Hepatocyte (in vitro differentiated cells): ENCODE results near the gene ZBTB5.

Experiments
- EZH2 ChIP-seq: fragments of 200-600 bp; sonication (generic); IDR thresholded peaks from 2 replicates; pipeline ENCODE4 v1.6.1; 2016; ENCODE audit warnings: antibody characterized with exemption, mild to moderate bottlenecking, borderline replicate concordance
- EZH2phosphoT487 ChIP-seq: fragments of 200-600 bp; sonication (generic); IDR thresholded peaks from one replicate; pipeline ENCODE4 v1.6.1; 2018; ENCODE audit warnings: antibody characterized with exemption, mild to moderate bottlenecking, low read depth, moderate library complexity; ENCODE audit not compliant: unreplicated experiment, severe bottlenecking
- TF ChIP-seq, protein P1 (sequence below): fragments of 200-600 bp; sonication (generic); IDR thresholded peaks from 2 replicates; pipeline ENCODE4 v1.5.1; 2016; ENCODE audit warnings: antibody characterized with exemption, mild to moderate bottlenecking; ENCODE audit not compliant: poor library complexity

DNA sequence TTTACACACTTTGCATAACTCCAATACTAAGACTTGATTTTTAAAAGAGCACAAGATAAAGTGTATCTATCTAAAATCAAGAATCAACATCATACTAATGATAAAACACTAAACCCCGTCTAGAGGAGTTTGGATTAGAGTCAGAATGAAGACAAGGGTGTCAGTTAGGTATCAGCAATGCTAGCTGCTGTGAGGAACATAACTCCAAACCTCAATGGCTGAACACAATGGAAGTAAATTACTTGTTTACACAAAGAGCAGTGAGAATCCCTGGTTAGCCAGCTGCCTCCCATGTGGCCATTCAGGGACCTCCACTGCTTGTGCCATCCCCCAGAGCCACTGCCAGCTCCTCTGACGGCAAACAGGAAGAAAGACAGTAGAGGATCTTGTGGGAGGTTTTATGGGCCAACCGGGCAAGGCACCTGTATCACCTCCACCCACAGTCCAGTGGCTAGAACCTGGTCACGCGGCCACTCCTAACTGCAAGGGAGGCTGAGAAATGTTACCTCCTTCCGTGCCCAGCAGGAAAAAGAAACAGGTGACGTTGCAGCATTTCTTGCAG lies 66.7 kb downstream of the ZBTB5 start:
- TF ChIP-seq, protein P1, sequence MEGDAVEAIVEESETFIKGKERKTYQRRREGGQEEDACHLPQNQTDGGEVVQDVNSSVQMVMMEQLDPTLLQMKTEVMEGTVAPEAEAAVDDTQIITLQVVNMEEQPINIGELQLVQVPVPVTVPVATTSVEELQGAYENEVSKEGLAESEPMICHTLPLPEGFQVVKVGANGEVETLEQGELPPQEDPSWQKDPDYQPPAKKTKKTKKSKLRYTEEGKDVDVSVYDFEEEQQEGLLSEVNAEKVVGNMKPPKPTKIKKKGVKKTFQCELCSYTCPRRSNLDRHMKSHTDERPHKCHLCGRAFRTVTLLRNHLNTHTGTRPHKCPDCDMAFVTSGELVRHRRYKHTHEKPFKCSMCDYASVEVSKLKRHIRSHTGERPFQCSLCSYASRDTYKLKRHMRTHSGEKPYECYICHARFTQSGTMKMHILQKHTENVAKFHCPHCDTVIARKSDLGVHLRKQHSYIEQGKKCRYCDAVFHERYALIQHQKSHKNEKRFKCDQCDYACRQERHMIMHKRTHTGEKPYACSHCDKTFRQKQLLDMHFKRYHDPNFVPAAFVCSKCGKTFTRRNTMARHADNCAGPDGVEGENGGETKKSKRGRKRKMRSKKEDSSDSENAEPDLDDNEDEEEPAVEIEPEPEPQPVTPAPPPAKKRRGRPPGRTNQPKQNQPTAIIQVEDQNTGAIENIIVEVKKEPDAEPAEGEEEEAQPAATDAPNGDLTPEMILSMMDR: no peak
- TF ChIP-seq EZH2 (no peak), EZH2phosphoT487 (no peak)
